Frontal cortex (tissue), 4 donors: ENCODE measurements around the gene ZNF76. TPM values are rescaled to one million over a fixed set of nuclear protein-coding genes. Genes with fewer than 3 reads are reported as not detected.

Experiments
- DNase-seq, 2 donors: peaks; one replicate each; pipeline ENCODE4 v3.0.0; 2012; ENCODE audit warnings: low spot score in 2 of 2
- FAIRE-seq: peaks from 2 replicates; lab custom pipeline; 2012; peaks lifted over from hg19 to GRCh38; lab: Jason Lieb, UNC
- total RNA-seq: library from RNA; depleted of rRNA; stranded (reverse); fragments of >200 nt; gene quantifications from one replicate; pipeline ENCODE4 v1.2.3, GENCODE V29; 2014
- donor health status: control.
- donor health status: control.
- donor health status: control.

ZNF76 gene
- total RNA-seq, 1 donor from 2014 or later: 11.0 TPM

- no peak for DNase-seq
- FAIRE-seq: no peak
Measured at GRCh38 chr6:35234901-35235300, 24.6 kb upstream of the ZNF76 start.

DNA sequence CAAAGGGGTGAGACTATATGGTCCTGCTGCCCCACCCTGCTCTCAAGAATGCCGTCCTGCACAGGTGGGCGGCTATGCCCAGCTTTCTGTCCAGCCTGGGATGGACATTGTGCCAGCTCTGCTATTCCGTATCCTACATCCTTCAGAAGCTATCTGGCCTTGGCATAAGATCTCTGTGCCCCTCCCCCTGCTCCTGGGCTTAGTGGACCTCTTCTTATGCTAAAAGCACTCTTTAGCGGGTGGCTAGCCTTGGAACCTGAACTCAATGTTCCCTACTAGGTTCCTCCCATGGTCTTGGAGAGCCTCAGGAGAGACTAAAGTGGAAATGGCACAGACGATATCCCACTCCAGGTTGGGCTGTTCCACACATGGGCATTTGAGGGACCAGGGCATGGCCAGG is 23.3 kb upstream of the ZNF76 start:
- FAIRE-seq (no peak), DNase-seq (no peak)

DNA sequence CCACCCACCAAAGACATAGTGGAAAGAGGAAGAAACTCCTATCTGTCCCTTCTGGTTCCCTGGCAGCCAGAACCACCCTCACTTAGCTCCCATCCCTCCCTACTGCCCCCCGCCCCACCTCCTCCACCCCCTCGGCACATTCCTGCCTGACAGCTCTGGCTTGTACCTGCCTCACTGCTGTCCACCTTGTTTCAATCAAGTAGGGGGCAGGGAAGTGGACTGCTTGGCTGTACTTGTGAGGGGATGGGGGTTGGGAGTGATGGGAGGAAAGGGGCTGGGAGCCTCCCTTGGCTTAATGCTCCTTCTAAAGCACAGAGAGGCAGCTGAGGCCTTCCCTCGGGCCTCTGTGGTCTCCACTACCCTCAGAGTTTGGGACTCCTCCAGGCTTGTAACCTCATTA is 22.1 kb upstream of the ZNF76 start:
- DNase-seq (no peak), FAIRE-seq (no peak)

- no peak for DNase-seq
- no peak for FAIRE-seq
Measured at GRCh38 chr6:35238843-35239289, 20.7 kb upstream of the ZNF76 start.

- DNase-seq (no peak), FAIRE-seq (no peak)
Measured at GRCh38 chr6:35239581-35239980, 20.0 kb upstream of the ZNF76 start.

DNA sequence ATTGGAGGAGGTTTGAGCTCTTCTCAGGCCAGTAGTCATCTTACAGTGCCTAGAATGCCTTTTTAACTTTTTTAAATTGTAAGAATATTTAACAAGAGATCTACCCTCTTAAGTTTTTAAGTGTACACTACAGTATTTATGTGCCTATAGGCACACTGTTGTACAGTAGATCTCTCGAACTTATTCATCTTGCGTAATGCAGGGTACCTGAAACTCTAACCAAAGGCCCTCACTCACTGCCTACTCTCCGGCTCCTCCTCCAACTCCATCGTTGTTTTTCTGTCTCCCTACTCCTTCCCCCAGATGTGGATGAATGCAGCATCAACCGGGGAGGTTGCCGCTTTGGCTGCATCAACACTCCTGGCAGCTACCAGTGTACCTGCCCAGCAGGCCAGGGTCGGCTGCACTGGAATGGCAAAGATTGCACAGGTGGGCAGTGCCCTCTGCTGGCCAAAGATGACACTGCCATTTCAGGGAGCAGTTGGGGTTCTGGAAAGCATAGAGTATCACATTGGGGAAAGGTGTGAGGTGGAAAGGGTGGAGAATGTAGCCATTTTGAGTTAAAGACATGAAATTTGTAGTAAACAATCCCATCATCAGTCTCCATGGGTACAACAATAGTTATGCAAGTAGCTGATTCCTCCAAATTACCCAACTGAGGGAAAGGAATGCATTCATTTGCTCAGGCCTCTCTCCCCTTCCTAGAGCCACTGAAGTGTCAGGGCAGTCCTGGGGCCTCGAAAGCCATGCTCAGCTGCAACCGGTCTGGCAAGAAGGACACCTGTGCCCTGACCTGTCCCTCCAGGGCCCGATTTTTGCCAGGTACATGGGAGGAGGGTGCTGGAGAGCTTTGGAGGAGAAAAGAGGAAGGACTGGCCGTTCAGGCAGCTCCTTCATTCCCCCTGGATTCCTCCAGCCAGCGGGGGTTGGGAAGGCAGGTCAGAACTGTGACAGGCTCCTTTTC is 18.4 kb upstream of the ZNF76 start:
- peak; percentile 58 to 87 for DNase-seq
- FAIRE-seq: no peak

DNA sequence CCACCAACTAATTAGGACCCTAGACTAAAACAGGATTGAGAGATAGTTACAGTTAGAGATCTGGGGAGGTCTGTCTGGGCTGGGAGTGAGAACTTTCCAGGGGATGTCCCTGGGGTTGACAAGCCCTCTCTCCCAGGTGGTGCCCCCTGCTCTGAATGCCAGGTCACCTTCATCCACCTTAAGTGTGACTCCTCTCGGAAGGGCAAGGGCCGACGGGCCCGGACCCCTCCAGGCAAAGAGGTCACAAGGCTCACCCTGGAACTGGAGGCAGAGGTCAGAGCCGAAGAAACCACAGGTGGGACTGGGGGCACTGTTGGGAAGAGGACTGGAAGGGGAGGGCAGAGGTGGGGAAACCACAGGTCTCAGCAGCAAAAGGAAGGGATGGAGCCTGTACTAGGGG is 17.0 kb upstream of the ZNF76 start:
- no peak for DNase-seq
- no peak for FAIRE-seq

DNA sequence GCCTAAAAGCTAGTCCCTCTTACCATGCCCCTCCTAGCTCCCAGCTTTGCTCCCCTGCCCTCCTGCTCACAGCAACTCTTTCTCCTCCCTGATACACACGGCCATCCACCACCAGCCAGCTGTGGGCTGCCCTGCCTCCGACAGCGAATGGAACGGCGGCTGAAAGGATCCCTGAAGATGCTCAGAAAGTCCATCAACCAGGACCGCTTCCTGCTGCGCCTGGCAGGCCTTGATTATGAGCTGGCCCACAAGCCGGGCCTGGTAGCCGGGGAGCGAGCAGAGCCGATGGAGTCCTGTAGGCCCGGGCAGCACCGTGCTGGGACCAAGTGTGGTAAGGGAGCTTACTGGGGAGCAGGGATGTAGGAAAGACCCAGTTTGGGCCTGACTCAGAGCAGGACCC is 16.6 kb upstream of the ZNF76 start:
- DNase-seq (no peak), FAIRE-seq (no peak)

- no peak for DNase-seq
- no peak for FAIRE-seq
Measured at GRCh38 chr6:35243386-35243958, 16.1 kb upstream of the ZNF76 start.

GRCh38 chr6:35244551-35244950 is 15.0 kb upstream of the ZNF76 start:
- no peak for FAIRE-seq
- no peak for DNase-seq

DNA sequence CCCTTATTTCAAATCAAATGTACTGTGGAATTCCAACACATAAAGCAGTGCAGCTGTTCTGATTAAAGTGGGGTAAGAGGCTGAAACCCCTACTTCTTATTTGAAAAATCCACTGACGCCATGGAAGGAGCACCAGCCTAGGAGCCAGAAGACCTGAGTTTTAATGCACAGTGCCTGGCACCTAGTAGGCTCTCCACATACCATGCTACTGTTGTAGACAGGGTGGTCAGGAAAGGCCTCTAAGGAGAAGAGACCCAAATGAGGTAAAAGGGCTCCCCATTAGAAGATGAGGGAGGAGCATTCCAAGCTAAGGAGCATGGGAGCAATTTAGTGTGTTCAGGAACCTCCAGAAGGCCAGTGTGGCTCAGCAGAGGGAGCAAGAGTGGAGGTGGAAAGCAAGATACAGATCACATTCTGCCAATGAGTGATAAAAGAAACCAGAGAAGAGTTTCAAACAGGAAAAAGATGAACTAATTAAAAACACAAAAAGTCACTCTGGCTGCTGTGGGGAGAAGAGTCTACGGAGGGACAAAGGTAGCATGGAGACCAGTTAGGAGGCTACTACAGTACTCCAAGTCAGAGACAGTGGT is 11.8 kb upstream of the ZNF76 start:
- FAIRE-seq (no peak), DNase-seq (no peak)

- FAIRE-seq (no peak), DNase-seq (no peak)
Measured at GRCh38 chr6:35248300-35248699, 11.2 kb upstream of the ZNF76 start.

DNA sequence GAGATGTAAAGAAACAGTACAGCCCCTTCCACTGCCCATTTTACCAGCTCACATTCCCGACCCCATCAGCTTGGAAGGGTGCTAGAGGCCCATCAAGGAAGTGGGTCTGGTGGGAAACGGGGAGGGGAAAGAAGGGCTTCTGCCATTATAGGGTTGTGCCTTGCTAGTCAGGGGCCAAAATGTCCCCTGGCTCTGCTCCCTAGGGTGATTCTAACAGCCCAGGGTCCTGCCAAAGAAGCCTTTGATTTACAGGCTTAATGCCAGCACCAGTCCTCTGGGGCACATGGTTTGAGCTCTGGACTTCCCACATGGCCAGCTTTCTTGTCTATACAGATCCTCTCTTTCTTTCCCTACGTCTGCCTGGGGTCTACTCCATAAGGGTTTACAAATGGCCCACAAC is 10.6 kb upstream of the ZNF76 start:
- no peak for FAIRE-seq
- DNase-seq: no peak

GRCh38 chr6:35251949-35252348 is 7.6 kb upstream of the ZNF76 start:
- FAIRE-seq (no peak), DNase-seq (no peak)

DNA sequence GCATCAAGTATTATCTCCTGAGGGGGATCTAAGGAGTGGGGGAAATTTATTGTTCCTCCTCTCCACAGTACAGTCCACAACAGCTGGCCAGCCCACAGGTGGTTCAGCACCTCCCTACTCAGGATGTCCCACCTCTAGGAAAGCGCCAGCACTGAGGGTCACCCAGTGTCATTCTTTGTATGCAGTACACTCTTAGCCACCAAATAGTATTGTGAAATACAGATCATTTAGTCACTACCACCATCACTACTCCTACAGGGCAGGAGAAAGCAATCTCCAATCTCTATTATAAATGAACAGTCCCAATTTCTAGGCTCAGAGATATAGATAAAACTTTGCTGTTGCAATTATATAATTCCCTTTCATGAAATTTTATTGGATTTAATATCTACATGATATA is 6.3 kb upstream of the ZNF76 start:
- DNase-seq (no peak), FAIRE-seq (no peak)

- DNase-seq: no peak
- FAIRE-seq: no peak
Measured at GRCh38 chr6:35258336-35258735, 1.2 kb upstream of the ZNF76 start.

- FAIRE-seq (no peak), DNase-seq (peak in 1 of 2 donors; percentile 44)
Measured at GRCh38 chr6:35258858-35259193, 709 bp upstream of the ZNF76 start.

DNA sequence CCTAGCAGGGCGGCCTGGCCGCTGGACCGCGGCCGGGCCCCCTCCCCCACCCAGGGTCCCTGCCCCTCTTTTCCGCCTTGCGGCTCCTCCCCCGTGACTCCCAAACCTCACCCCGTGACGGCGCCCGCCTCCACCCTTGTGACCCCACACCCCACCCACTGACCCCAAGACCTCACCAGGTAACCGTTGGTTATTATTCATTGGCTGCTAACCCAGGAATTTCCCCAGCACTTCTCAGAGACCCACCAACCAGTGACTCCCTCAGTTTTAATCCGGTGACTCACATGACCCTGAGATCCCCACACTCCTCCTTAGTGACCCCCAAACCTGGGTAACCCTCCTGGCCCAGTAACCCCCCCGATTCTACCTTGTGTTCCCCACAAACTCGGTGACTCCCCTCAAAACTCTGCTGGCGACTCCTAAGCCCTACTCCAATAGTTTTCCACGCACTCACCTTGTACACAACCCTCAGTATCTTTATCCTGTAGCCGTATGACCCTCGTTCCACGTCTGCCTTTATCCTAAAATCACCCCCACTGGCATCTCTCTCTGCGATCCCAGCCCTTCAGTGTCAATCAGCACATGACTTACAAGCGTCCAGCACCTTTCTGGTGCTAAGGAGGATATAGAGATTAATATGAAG is 534 bp downstream of the ZNF76 start:
- no peak for DNase-seq
- no peak for FAIRE-seq

DNA sequence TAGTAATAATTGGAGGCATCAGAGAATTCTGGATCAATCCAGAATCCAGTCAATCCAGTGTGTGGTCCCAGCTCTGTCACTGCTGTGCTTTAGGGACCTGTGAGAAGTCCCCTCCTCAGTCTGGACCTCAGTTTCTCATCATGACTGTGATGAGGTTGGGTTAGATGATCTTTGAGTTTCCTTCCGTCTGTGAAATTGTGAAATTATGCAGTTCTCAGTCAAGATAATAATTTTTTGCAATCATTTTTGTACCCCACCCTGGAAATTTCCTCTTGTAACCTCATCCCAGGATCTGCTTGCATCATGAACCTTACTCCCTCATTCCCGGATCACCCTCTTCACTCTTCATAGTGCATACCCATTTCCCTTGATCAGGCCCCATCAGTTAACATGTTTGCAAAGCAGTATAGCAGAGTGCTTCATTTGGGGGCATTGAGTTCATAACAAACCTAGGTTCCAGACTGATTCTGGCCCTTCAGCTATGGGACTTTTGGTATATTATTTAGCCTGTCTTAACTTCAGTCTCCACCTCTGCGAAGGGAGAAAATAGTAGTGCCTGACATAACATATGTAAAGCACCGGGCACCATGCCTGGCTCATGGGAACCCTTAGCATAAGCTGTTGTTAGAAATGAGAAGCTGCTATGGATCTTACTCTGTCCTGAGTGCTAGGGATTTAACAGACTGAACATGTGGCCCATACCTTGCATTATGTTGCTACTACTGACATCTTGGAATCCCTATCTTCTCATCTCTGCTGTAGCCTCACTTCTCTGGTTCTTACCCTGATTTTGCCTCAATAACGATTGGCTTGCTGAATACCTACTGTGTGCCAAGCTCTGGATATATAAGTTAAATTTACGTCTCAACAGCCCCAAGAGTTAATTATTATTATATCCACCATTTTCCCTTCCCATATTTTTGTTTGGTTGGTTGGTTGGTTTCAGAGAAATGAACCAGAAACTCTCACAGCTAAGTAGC is 1.3 kb downstream of the ZNF76 start:
- FAIRE-seq: no peak
- no peak for DNase-seq

DNA sequence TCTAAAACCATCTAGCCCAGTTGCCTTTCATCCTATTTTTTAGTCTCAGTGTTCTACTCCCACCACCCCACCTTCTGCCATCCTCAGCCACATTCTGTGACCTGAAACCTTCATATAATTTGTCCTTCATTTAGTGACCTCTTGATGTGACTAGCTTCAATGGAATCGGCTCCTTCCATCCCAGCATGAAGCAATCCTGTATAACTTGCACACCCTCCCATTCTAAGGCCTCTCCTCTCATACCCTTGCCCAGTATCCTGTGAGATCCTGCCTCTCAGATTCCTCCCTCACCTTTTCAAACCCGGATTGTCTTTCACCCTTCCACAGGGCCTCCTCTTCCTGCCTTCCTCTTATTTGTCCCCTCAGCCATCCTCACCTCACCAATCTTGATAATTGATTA is 3.1 kb downstream of the ZNF76 start:
- FAIRE-seq (no peak), DNase-seq (no peak)
